Inflammatory macrophage treated with lipopolysaccharide for 4 hours (primary cell): ENCODE results near the gene CCDC167.
A peak's percentile ranks its signal among the peaks of the same experiment; 100 is the strongest.

Experiments
- DNase-seq: peaks from one replicate; pipeline ENCODE4 v3.0.0-alpha.2; 2020

CCDC167 gene

DNA sequence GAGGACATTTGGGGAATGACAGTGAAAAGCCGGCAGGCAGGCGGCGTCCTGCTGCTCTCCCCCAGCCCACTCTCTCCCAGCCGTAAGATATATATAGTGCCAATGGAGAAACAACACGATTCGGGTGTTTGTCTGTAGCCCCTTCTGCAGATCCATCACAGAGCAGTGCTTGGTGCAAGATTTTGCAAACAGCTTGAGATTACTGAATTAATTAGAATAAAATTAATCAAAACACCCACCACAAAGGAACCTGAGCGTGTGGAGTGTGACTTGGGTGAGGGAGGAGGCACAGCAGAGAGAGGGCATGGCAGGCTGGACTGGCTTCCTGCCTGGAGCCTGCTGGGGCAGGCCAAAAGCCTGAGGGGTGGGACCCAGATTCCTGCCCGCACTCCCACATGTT is 28.8 kb upstream of the CCDC167 start:
- no peak for DNase-seq

DNA sequence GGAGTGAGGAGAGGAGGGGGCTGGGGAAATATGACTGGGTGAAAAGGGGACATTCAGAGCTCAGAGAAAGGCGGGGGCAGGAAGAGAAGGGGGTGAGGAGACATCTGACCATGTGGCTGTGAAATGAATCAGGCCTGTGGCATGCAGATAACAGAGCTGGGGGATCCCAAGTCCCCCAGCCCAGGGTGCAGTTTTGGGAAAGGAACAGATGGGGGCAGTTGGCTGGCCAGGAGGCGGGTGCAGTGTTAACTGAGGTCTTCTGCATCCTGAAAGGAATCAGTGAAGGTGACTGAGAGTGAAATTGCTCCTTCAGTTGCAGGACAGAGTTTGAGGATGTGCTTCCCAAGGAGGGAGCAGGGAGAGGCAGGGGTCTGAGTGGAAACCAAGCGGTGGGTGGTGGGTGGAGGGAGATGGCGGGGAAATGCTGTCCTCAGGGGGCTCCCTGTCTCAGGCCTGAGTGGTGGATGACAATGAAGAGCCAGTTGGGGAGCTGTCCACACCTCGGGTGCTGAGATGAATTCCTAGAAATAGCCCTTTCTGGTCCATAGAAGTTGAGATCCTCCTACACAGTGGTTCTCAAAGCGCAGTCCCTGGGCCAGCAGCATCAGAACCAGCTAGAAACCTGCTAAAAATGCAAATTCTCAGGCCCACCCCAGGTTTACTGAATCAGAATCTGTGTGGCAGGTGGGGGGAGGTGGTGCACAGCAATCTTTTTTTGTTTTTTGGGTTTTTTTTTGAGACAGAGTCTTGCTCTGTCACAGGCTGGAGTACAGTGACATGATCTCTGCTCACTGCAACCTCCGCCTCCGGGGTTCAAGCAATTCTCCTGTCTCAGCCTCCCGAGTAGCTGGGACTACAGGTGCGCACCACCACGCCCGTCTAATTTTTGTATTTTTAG is 26.0 kb upstream of the CCDC167 start:
- no peak for DNase-seq

DNA sequence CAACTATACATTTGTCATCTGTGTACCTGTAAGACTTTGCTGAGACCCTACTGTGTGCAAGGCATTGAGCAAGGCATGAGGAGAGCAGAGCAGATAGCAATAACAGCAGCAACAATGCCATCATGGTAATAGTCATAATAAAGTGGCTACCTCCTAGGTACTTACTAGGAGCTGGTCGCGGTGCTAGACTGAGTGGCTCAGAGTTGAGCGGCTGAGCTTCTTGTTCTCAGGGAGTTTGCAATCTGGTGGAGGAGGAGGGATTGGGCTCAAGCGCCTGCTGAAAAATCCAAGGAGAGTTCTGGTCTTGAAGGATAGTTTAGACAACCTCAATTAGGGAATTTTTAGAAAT is 25.3 kb upstream of the CCDC167 start:
- no peak for DNase-seq

DNA sequence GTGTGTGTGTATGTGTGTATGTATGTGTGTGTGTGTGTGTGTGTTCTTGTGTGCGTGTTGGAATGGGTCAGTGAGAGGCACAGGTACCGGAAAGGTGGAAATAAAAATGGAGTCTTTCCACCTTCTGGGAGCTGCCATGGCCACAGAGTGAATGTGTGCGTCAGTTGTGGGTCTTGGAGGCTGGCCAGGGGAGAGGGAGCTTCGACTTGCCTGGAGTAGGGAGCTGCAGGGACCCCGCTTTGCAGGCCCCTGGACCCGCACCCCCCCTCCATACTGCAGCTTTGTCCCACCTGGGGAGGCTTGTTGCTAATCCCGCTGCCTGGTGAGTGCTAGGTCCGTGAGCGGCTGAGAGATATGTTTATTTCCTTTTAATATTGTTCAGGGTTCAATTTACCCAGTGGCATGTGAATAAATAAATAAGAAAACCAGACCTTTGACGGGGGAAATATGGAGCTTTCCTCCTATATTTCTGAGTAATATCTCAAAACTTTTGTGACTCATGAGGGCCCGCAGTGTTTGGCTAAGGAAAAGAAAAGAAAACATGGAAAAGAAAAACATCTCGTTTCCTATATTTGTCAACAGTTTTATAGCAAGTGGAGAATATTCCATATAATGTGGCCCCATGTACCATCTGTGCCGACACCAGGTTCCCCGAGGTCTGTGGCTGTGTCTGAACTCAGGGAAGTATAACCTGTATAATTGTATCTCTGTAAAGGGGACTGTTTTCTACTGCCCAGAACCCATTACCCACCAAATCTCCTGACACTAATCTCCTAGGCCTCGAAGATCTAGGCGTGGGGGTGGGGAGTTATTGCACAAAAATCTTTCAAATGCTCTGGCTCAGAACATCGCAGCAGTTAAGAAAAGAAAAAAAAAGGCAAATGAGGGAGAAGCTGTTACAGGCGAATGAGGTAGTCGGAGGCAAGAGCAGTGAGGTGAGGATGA is 24.6 kb upstream of the CCDC167 start:
- DNase-seq, result no peak

DNA sequence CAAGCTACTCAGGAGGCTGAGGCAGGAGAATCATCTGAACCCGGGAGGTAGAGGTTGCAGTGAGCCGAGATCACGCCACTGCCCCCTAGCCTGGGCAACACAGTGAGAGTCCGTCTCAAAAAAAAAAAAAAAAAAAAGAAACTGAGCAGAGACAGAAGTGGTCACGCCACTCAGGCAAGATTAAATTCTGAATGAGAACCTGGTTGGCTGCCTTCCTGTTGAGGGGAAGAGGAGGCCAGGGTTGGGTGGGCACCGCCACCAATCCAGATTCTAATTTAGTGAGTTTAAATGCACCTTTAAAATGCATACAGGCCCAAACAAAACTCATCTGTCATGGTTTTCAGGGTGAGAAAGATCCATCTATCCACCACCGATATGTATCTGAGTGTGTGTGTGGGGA is 23.7 kb upstream of the CCDC167 start:
- no peak for DNase-seq

DNA sequence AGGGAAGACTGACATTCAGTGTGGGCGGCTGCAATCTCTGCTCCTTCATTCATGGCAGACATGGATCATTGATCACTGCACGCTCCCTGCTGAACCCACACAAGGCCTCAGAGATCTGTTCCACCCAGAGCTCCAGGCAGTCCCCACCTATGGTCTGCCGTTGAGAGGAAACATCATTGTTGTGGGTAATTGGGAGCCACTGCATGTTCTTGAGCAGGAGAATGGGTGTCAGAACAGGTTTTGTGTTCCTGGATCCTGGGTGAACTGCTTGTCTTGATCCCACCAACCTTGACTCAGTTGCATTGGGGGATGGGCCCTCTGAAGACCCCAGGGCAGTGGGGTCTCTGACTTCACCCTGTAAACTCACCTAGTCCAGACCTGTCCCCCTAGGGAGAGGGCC is 23.1 kb upstream of the CCDC167 start:
- no peak for DNase-seq

DNA sequence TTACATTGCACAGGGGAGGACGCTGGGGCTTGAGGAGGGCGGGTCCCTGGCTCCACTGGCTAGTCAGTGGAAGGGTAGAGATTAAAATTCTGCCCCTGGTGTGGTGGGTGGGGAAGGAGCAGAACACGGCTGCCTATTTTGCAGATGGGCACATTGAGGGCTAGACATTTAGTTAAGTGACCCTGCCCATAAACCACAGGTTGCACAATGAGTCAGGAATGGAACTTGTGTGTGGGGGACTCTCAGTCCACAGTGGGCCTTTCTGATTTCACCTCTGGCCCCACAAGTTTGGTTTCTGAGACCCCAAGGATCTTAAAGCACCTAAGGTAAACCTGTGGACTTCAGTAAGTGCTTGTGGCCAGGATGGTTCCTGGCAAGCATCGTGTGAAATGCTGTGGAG is 22.0 kb upstream of the CCDC167 start:
- DNase-seq, result no peak

DNA sequence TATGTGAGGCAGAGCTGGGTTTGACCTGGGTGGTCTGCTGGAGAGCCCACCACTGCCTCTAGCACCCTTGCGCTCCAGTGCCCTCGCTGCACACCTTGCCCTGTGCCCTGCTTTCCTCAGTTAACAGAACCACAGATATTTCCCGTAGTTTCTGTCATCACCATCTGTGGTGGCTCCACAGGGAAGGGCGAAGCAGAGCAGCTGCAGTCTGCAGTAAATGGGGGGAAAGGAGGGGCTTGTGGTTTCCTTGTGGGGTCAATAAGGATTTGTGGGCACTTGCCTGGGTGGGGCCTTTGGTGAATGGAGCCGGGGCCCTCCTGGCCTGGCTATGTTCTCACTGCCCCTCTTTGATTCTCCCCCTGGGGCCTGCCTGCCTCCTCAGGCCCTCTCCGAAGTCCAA is 21.2 kb upstream of the CCDC167 start:
- no peak for DNase-seq

DNA sequence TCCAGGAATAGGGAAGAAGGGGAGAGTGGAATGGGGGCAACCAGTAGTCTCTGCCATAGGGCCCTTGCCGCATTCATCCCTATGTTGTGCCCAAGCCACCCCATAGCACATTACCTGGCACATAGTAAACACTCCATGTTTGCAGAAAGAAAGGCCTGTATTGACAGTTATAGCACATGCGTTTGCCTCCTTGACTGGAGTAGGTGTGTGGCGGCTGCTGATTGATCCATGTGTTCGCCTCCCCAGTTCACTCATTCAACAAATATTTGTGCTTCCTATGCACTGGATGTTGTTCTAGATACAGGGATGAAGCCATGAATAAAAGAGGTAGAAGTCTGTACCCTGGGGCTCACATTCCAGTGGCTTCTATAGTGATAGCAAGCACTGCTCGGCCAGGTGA is 19.8 kb upstream of the CCDC167 start:
- DNase-seq, result no peak

DNA sequence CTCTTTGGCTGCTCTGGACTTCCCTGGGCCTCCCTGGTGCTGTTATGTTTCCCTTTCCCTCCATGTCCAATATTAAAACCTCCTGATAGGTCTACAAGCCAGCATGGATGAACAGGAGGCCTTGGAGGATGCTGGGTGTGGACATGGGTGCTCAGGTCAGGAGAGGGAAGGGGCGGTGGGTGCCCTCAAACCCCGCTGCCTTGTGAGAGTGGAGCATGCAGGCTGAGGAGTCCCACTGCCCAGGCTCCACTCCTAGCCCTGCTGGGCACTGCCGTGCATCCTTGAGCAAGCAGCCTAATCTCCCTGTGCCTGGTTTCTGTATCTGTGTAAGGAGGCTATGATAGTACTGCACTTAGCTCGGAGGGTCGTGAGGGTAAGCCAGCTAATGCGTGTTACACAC is 18.4 kb upstream of the CCDC167 start:
- DNase-seq, result no peak

DNA sequence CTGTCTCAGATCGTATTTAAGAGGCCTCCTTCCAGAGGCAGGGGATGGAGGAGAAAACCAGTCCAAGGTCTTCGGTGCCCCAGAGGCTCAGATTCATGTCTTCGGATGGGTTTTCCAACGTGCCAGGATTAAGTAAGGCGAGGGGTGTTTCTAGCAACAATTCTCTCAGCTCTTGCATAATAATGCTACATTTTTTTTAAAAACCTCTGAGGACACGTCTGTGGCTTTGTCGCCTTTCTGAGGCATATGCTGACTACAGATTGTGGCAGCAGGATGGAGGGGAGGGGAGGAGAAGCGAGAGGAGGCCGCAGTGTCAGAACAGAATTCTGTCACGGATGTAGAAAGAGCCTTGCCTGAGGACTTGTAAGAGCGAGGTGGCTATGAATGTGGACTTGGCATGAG is 17.7 kb upstream of the CCDC167 start:
- DNase-seq, result peak; percentile 63

DNA sequence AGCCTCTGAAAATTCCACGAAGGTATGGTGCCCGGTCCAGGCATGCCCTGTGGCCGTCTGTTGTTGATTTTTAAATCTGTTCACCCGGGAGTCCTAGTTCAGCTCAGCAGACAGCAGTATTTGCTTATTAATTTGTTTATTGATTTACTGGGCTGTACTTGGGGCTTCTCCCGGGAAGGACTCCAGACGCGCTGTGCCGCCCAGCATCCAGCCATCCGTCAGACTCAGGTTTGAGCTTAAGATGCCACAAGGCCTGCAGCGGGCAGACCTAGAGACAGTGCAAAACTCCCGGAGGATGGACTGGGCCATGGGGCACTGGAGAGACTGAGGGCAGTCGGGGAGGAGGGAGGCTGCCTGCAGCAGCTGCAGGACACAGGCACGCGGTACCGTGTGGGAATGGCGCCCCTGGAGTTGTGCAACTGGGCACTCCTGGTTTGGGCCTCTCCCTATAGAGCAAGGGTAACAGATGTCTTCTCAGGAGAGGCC is 17.3 kb upstream of the CCDC167 start:
- DNase-seq, result no peak

DNA sequence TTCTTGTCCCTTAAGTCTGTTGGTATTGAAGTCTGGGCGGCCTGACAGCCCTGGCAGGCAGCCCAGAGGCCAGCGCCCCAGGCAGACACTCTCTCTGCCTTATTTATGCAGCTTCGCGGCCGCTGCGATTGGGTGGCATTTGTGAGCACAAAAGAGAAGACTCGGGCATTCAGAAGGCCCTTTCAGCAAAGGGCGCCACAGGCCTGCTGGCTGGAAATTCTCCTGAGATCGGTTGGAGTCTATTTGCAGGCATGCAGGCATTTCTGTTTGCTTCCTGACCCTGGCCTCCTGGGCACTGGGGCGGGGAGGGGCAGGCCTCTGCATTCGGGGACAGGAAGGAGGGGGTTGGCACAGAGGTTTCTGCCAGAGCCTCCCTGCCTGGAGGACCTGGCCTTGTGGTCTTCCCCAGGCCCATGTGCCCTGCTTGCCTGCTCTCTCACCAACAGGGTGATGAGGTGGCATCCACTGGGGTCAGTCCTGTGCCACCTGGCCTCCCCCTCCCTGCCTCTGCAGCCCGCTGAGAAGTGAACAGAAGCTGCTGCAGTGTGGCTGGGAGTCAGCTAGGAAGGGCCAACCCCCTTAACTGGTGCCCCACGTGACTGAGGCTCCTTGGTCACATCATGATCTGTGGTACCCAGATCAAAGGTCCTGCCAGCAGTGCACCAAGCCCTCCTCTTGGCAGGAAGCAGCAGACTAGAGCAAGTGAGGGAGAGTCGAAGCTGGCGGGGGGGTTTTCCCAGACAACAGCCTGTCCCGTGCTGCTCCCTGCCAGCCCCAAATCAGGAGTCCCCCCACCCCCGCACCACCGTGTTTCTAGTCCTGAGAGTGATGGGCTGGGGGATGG is 16.6 kb upstream of the CCDC167 start:
- DNase-seq, result no peak

DNA sequence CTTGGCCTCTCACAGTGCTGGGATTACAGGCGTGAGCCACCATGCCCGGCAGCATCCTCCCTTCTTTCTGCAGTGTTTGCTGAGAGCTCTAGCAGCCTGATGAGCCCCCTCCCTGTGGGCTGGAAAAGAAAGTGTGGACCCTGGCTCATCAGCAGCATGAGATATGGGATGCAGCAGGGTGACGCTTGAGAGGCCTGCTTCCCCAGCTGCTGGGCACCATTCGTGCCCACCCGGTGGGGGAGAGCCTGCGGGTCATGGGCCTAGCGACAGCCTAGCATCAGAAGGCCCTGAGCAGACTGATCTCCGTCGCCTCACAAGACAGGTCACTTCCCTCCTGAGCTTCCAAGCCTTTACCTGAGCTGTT is 16.0 kb upstream of the CCDC167 start:
- DNase-seq, result no peak

DNA sequence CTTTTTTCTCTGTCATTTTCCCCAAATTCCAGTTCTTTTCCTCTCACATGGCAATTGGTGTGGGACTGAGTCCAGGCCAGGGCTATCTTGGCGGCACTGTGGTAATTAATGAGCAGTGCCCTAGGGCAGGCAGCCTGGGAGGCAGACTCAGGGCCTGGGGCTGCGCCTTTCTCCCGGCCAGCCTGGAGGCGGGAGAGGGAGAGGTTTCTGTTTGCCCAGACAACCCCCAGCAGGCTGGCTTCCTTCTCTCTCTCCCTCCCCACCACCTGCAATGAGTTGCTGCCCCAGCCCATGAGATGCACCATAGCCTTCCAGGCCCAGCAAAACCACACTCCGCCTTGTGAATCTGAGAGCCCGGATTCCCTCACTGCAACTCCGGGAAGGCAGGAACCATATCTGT is 15.1 kb upstream of the CCDC167 start:
- DNase-seq, result no peak

DNA sequence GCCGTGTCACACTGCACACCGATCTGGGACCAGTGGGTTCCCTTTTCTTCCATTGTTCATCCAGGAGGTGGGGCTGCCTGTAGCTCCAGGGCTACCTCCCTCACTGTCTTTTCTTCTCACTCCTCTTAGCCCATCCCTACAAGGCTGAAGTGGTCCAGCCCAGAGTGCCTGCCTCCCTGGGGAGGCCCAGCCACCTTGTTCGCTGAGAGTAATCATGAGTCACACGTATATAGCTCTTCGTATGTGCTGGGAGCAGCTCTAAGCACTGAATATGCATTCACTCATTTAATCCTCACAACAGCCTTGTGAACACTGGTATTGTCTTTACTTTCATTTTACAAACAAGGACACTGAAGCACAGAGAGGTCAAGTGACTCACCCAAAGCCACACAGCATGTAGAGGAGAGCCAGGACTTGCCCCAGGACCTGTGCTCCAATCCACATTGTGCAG is 14.7 kb upstream of the CCDC167 start:
- no peak for DNase-seq

DNA sequence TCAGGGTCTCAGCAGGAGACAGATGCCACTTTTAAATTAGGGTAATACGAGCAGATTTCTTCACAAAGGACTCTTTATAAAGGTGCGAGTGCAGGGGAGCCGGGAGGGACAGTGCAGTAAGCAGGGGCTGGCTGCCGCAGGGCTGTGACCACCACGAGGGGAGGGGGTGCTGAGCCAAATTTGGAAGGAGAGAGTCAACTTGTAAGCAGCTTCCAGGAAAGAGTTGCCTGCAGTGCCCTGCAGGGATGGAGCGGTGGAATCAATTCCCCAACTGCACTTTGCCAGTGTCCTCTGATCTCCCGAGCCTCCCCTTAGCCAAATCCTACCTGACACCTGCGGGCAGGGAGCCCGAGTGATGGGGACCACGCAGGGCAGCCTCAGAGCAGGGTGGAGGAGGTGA is 13.9 kb upstream of the CCDC167 start:
- DNase-seq, result no peak

DNA sequence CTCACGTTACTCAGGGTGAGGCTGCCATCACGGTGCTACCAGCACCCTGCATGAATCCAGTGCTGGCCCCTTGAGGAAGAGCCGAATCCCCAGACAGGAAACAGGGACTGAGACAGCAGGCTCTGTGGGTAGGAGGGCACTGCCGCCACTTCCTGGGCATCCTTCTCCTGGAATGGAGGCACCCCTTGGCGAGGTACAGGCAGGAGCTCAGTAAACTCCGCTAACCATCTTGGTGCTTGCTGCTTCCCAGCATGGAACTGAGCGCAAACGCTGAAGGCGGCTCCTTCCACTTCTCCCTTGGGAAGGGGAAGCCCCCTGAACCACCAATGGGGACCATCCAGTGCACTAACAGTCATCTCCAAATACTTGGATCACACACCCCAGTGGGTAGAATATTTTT is 13.5 kb upstream of the CCDC167 start:
- DNase-seq, result no peak

DNA sequence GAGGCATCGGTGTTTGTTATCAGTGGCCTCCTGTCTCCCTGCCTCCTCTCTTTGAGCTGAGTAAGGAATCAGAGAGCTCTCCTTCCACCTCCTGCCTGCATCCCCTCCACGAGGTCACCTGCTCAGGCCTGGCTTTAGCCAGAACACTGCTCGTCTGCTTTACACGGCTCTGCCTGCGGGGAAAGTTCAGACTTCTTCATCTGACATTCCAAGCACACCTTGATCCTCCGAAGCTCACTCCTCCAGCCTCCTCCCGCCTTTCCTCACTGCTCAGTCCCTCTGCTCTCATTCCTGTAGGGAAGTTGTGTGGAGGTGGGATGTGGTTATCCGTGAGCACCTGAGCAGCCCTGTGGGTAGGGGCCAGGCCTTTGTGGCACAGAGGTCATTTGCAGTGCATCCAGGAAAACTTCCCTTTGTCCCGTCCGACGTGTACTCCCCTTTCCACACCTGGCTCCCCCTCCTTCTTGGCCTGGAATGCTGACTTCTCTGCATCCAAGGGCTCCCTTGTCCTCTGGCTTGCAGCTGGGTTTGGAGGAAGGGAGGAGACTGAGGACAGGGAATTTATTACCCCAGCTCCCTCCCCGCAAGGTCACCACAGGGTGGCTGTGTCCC is 12.8 kb upstream of the CCDC167 start:
- DNase-seq, result no peak

DNA sequence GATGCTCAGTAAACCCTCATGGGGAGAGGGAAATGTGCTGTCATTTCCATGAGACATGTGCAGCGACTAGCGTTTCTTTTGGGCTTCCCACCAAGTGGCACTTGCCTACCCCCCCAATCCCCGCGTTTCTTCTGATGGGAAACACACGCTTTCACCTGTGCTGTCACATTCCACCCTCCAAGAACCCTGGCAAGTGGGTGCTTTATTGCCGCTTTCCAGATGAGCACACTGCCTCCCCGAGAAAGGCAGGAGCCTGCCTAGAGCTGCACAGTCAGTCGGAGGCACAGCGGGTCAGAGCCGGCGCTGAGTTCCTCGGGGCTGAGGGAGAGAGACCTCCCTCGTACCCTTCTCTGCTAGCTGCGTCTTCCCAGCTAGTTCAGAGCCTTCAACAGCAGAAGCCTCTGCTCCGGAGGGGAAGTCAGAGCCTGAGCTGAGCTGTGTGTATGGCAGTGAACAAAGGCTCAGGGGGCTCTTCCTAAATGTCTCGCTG is 12.3 kb upstream of the CCDC167 start:
- DNase-seq, result no peak

DNA sequence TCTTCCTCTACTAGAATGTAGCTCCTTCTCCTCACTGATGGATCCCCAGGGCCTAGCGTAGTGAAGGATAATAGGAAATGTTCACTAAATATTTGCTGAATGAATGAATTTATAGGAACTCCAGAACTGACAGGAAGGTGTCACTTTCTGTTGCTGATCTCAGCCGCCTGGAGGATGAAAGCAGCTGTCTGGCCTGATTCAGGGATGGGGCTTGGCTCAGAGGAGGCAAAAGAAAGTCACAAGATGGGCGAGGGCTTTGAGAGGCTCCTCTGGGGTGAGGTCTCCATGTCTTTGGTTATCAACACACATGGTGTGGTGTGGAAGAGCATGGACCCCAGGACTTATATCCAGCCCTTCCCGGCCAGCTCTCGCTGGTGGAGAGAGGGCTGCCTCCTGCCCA is 11.5 kb upstream of the CCDC167 start:
- no peak for DNase-seq

DNA sequence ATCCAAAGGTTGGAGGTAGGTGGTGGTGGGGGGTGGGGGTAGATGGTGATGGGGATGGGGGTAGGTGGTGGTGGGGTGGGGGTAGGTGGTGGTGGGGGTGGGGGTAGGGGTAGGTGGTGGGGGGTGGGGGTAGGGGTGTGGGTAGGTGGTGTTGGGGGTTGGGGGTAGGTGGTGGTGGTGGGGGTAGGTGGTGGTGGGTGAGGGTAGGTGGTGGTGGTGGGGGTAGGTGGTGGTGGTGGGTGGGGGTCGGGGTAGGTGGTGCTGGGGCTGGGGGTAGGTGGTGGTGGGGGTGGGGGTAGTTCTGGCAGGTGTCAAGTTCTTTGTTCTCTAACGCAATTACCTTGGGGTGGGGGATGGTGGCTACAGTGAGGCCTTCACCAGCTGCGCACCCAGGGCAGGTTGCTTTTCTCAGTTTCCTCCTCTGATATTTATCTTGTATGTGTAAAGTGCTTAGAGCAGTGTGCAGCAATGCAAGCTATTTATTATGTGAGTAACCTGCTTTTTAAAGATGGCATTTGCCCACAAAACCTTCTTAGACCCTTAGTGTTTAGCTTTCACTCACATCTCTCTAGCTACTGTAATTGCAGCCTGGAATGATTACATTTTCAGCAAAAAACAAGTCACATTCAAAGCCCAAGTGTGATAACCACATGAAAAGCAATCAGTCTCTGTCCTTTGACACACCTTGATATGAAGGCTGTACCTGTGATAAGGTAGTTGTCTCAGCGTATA is 8.2 kb upstream of the CCDC167 start:
- DNase-seq, result no peak
